Urinary bladder (tissue), 4 donors: ENCODE data around the gene EID3. TPM values are rescaled to one million over a fixed set of nuclear protein-coding genes. Genes with fewer than 3 reads are reported as not detected.
"Not testable (repeated sequence)": the region's sequence is repeated elsewhere in the genome, so short reads cannot be mapped to it uniquely, and the experiment has no call there.

Source experiments
- DNase-seq: peaks from one replicate; pipeline ENCODE4 v3.0.0-alpha.2; 2015; ENCODE audit errors: extremely low spot score
- H3K27ac ChIP-seq: one replicate; pipeline ENCODE4 v1.5.1; 2013; ENCODE audit warnings: low read depth, mild to moderate bottlenecking, moderate library complexity
- H3K36me3 ChIP-seq: one replicate; pipeline ENCODE4 v1.6.1; 2013; ENCODE audit warnings: mild to moderate bottlenecking, moderate library complexity; ENCODE audit not compliant: insufficient read depth
- H3K4me1 ChIP-seq: one replicate; pipeline ENCODE4 v1.6.1; 2013; ENCODE audit warnings: mild to moderate bottlenecking, moderate library complexity; ENCODE audit not compliant: insufficient read depth
- H3K4me3 ChIP-seq: one replicate; pipeline ENCODE4 v1.5.1; 2013; ENCODE audit warnings: low read depth, low read length
- WGBS: extraction: QIAGEN DNeasy Blood & Tissue Kit; methylation state at CpG from one replicate; pipeline ENCODE4 v1.1.7; 2013; 5-methylcytosine and 5-hydroxymethylcytosine counted together
- polyA plus RNA-seq: library from polyadenylated mRNA; stranded (reverse); fragments of 200-250 nt; gene quantifications from one replicate; pipeline ENCODE4 v1.2.3, GENCODE V29; 2013
- total RNA-seq: library from RNA; depleted of rRNA; stranded (reverse); fragments of >200 nt; gene quantifications from one replicate; pipeline ENCODE4 v1.2.3, GENCODE V29; 2014
- donor health status: healthy with polysubstance abuse.
- donor health status: healthy.

EID3 gene
- total and polyA plus RNA-seq, 2 donors, result 2.2 to 7.7 TPM

GRCh38 chr12:104328278-104328677 lies 24.7 kb downstream of the EID3 start:
- H3K4me1 ChIP-seq, H3K4me3 ChIP-seq, DNase-seq, H3K27ac ChIP-seq, H3K36me3 ChIP-seq: not testable (repeated sequence)
- WGBS, result 72% methylated on average over 6 of the region's 6 CpGs

- H3K4me1 ChIP-seq, result no peaks in the 10 kb centered on the region
- 92% methylated on average over 1 of the region's 1 CpG for WGBS
- H3K36me3 ChIP-seq, result peaks cover 3% of the 10 kb centered on the region
- no peak for DNase-seq
- H3K27ac ChIP-seq, result no peak overlapping the region
- no peak overlapping the region for H3K4me3 ChIP-seq
Observed at GRCh38 chr12:104328790-104329189, 25.3 kb downstream of the EID3 start.

GRCh38 chr12:104329707-104330532 lies 26.4 kb downstream of the EID3 start:
- no peaks in the 10 kb centered on the region for H3K4me1 ChIP-seq
- peaks cover 7% of the 10 kb centered on the region for H3K36me3 ChIP-seq
- no peak for DNase-seq
- H3K4me3 ChIP-seq, result no peak overlapping the region
- WGBS, result 86% methylated on average over 5 of the region's 5 CpGs
- H3K27ac ChIP-seq, result no peak overlapping the region

GRCh38 chr12:104331376-104331775 lies 27.8 kb downstream of the EID3 start:
- Histone ChIP-seq H3K27ac (no peak overlapping the region), H3K4me1 (no peaks in the 10 kb centered on the region), H3K36me3 (peaks cover 7% of the 10 kb centered on the region), H3K4me3 (no peak overlapping the region)
- DNase-seq, result no peak
- 97% methylated on average over 2 of the region's 2 CpGs for WGBS

- not testable (repeated sequence) for H3K4me3 ChIP-seq, DNase-seq, H3K36me3 ChIP-seq, H3K27ac ChIP-seq, H3K4me1 ChIP-seq
- WGBS, result 94% methylated on average over 3 of the region's 3 CpGs
Observed at GRCh38 chr12:104332273-104332672, 28.7 kb downstream of the EID3 start.

- 64% methylated on average over 1 of the region's 1 CpG for WGBS
- H3K4me1 ChIP-seq, result no peaks in the 10 kb centered on the region
- H3K27ac ChIP-seq, result no peak overlapping the region
- H3K36me3 ChIP-seq, result peaks cover 4% of the 10 kb centered on the region
- no peak for DNase-seq
- no peak overlapping the region for H3K4me3 ChIP-seq
Observed at GRCh38 chr12:104333692-104334255, 30.2 kb downstream of the EID3 start.

GRCh38 chr12:104334581-104334980 lies 31.0 kb downstream of the EID3 start:
- H3K36me3 ChIP-seq, result peaks cover 7% of the 10 kb centered on the region
- WGBS, result 73% methylated on average over 8 of the region's 8 CpGs
- H3K4me3 ChIP-seq, result no peak overlapping the region
- no peak overlapping the region for H3K27ac ChIP-seq
- DNase-seq, result no peak
- no peaks in the 10 kb centered on the region for H3K4me1 ChIP-seq

GRCh38 chr12:104336115-104336514 lies 32.6 kb downstream of the EID3 start:
- 82% methylated on average over 2 of the region's 2 CpGs for WGBS
- no peak for DNase-seq
- Histone ChIP-seq H3K36me3 (peaks cover 8% of the 10 kb centered on the region), H3K27ac (no peak overlapping the region), H3K4me3 (no peak overlapping the region), H3K4me1 (no peaks in the 10 kb centered on the region)

- WGBS, result 93% methylated on average over 7 of the region's 7 CpGs
- H3K36me3 ChIP-seq, result peaks cover 8% of the 10 kb centered on the region
Observed at GRCh38 chr12:104337030-104337558, 33.6 kb downstream of the EID3 start.

GRCh38 chr12:104339663-104340062 lies 36.1 kb downstream of the EID3 start:
- Histone ChIP-seq H3K4me1 (no peaks in the 10 kb centered on the region), H3K36me3 (peaks cover 5% of the 10 kb centered on the region), H3K4me3 (no peak overlapping the region), H3K27ac (no peak overlapping the region)
- WGBS, result 79% methylated on average over 3 of the region's 3 CpGs
- DNase-seq, result no peak

More at GRCh38 chr12:104337030-104337558, 33.6 kb downstream of the EID3 start:
- no peaks in the 10 kb centered on the region for H3K4me1 ChIP-seq
- H3K4me3 ChIP-seq, result no peak overlapping the region
- H3K27ac ChIP-seq, result no peak overlapping the region
- no peak for DNase-seq

GRCh38 chr12:104340177-104340576 lies 36.6 kb downstream of the EID3 start:
- WGBS, result 63% methylated on average over 1 of the region's 1 CpG
- no peak for DNase-seq
- Histone ChIP-seq H3K36me3 (peaks cover 5% of the 10 kb centered on the region), H3K27ac (no peak overlapping the region), H3K4me3 (no peak overlapping the region), H3K4me1 (no peaks in the 10 kb centered on the region)

- WGBS, result 76% methylated on average over 6 of the region's 6 CpGs
- Histone ChIP-seq H3K4me1 (no peaks in the 10 kb centered on the region), H3K36me3 (peaks cover 5% of the 10 kb centered on the region)
Observed at GRCh38 chr12:104340925-104341611, 37.5 kb downstream of the EID3 start.

GRCh38 chr12:104342147-104342546 lies 38.6 kb downstream of the EID3 start:
- H3K36me3 ChIP-seq, result peaks cover 5% of the 10 kb centered on the region
- no peaks in the 10 kb centered on the region for H3K4me1 ChIP-seq
- WGBS, result 99% methylated on average over 2 of the region's 2 CpGs
- H3K4me3 ChIP-seq, result no peak overlapping the region
- H3K27ac ChIP-seq, result no peak overlapping the region
- no peak for DNase-seq

More at GRCh38 chr12:104340925-104341611, 37.5 kb downstream of the EID3 start:
- H3K4me3 ChIP-seq, result no peak overlapping the region
- no peak overlapping the region for H3K27ac ChIP-seq
- no peak for DNase-seq
